HUES6 (cell line): ENCODE results near the gene CECR2.

Experiments used
- H3K27ac ChIP-seq: 2 replicates; pipeline ENCODE4 v1.7.0; 2013; ENCODE audit warnings: low read depth, mild to moderate bottlenecking, low read length, inconsistent platforms
- H3K27me3 ChIP-seq: 2 replicates; pipeline ENCODE4 v1.6.1; 2013; ENCODE audit warnings: low read length; ENCODE audit not compliant: control insufficient read depth, insufficient read depth
- H3K36me3 ChIP-seq: 2 replicates; pipeline ENCODE4 v1.6.1; 2013; ENCODE audit warnings: low read length; ENCODE audit not compliant: control insufficient read depth, insufficient read depth
- H3K4me1 ChIP-seq: 2 replicates; pipeline ENCODE4 v1.6.1; 2013; ENCODE audit warnings: low read length; ENCODE audit not compliant: control insufficient read depth, insufficient read depth
- H3K4me3 ChIP-seq: 2 replicates; pipeline ENCODE4 v1.5.1; 2013; ENCODE audit warnings: low read depth, low read length
- H3K9ac ChIP-seq: one replicate; pipeline ENCODE4 v1.6.1; 2013; ENCODE audit warnings: mild to moderate bottlenecking, low read length
- H3K9me3 ChIP-seq: 2 replicates; pipeline ENCODE4 v1.6.1; 2013; ENCODE audit warnings: low read depth, low read length; ENCODE audit not compliant: control insufficient read depth, insufficient read depth

The CECR2 gene

GRCh38 chr22:17603668-17604067, 234.4 kb downstream of the CECR2 start:
- Histone ChIP-seq H3K4me3 (no peak overlapping the region), H3K9ac (no peak overlapping the region), H3K27me3 (no peaks in the 10 kb centered on the region), H3K4me1 (no peaks in the 10 kb centered on the region), H3K36me3 (peaks cover 59% of the 10 kb centered on the region), H3K9me3 (no peaks in the 10 kb centered on the region), H3K27ac (no peak overlapping the region)

- no peak overlapping the region for H3K9ac ChIP-seq
- H3K4me1 ChIP-seq: no peaks in the 10 kb centered on the region
- H3K4me3 ChIP-seq: no peak overlapping the region
- H3K27ac ChIP-seq: no peak overlapping the region
- peaks cover 48% of the 10 kb centered on the region for H3K36me3 ChIP-seq
- H3K27me3 ChIP-seq: no peaks in the 10 kb centered on the region
- no peaks in the 10 kb centered on the region for H3K9me3 ChIP-seq
These were observed 237.2 kb downstream of the CECR2 start for GRCh38 chr22:17606496-17606895.
